ENCODE measurements around the gene UBE2C.

The UBE2C gene

GRCh38 chr20:45833030-45833882 is 20.8 kb downstream of the UBE2C start, which contains the start of gene SNX21:
SNX21 (plus strand) TSS chr20:45833799; CDS start chr20:45833920, 121 bp downstream.
- peak within 1 kb of the TSS; percentile 70 for H3K4me3 ChIP-seq (replicated peaks; ENCODE audit: low read depth, low read length)
- TF ChIP-seq CTCF (IDR thresholded peaks at IDR 0.05; ENCODE audit: low read length, missing control alignments), result no peak
- DNase-seq (ENCODE audit: low read depth), result peak; percentile 97

- DNase-seq (ENCODE audit: low read depth), result peak; percentile 63
- peak overlapping the region; percentile 70 for H3K4me3 ChIP-seq (replicated peaks; ENCODE audit: low read depth, low read length)
- TF ChIP-seq CTCF (IDR thresholded peaks at IDR 0.05; ENCODE audit: low read length, missing control alignments), result no peak
These were observed 21.7 kb downstream of the UBE2C start for GRCh38 chr20:45833883-45834796.

GRCh38 chr20:45834797-45835161 is 22.3 kb downstream of the UBE2C start:
- DNase-seq (ENCODE audit: low read depth), result no peak
- no peak for TF ChIP-seq CTCF (IDR thresholded peaks at IDR 0.05; ENCODE audit: low read length, missing control alignments)
- H3K4me3 ChIP-seq (replicated peaks; ENCODE audit: low read depth, low read length), result peak overlapping the region; percentile 70

GRCh38 chr20:45835329-45835765 is 22.9 kb downstream of the UBE2C start:
- no peak for TF ChIP-seq CTCF (IDR thresholded peaks at IDR 0.05; ENCODE audit: low read length, missing control alignments)
- peak overlapping the region; percentile 70 for H3K4me3 ChIP-seq (replicated peaks; ENCODE audit: low read depth, low read length)
- peak; percentile 13 for DNase-seq (ENCODE audit: low read depth)

GRCh38 chr20:45835825-45836224 is 23.4 kb downstream of the UBE2C start:
- peak; percentile 30 for DNase-seq (ENCODE audit: low read depth)
- TF ChIP-seq CTCF (IDR thresholded peaks at IDR 0.05; ENCODE audit: low read length, missing control alignments), result no peak
- H3K4me3 ChIP-seq (replicated peaks; ENCODE audit: low read depth, low read length), result peak overlapping the region; percentile 70

GRCh38 chr20:45836841-45837240 is 24.4 kb downstream of the UBE2C start:
- TF ChIP-seq CTCF (IDR thresholded peaks at IDR 0.05; ENCODE audit: low read length, missing control alignments), result no peak
- H3K4me3 ChIP-seq (replicated peaks; ENCODE audit: low read depth, low read length), result no peak overlapping the region
- DNase-seq (ENCODE audit: low read depth), result peak; percentile 50

Measured in fibroblast of pulmonary artery (primary cell).